ENCODE data around the gene POLH.

- TF ChIP-seq, protein P1, sequence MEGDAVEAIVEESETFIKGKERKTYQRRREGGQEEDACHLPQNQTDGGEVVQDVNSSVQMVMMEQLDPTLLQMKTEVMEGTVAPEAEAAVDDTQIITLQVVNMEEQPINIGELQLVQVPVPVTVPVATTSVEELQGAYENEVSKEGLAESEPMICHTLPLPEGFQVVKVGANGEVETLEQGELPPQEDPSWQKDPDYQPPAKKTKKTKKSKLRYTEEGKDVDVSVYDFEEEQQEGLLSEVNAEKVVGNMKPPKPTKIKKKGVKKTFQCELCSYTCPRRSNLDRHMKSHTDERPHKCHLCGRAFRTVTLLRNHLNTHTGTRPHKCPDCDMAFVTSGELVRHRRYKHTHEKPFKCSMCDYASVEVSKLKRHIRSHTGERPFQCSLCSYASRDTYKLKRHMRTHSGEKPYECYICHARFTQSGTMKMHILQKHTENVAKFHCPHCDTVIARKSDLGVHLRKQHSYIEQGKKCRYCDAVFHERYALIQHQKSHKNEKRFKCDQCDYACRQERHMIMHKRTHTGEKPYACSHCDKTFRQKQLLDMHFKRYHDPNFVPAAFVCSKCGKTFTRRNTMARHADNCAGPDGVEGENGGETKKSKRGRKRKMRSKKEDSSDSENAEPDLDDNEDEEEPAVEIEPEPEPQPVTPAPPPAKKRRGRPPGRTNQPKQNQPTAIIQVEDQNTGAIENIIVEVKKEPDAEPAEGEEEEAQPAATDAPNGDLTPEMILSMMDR (IDR thresholded peaks at IDR 0.05; ENCODE audit: extremely low read depth in 1 of 2, insufficient read depth in 1 of 2, low read depth in 1 of 2, low read length in 2 of 2): no peak
- TF ChIP-seq POLR2A (IDR thresholded peaks at IDR 0.05; ENCODE audit: low read depth, low read length) (no peak), EZH2 (IDR thresholded peaks at IDR 0.05; ENCODE audit: borderline replicate concordance, low read depth, low read length, severe bottlenecking) (no peak), POLR2AphosphoS5 (IDR thresholded peaks at IDR 0.05; ENCODE audit: insufficient read depth, low read depth, low read length) (no peak), FOS (IDR thresholded peaks at IDR 0.05; ENCODE audit: borderline replicate concordance, insufficient read depth, low read length) (no peak), GATA2 (IDR thresholded peaks at IDR 0.05; ENCODE audit: insufficient read depth, insufficient read length, low read depth, low read length) (no peak), JUN (IDR thresholded peaks at IDR 0.05; ENCODE audit: borderline replicate concordance, insufficient read depth, insufficient read length, low read depth) (no peak)
- TF ChIP-seq, protein P2, sequence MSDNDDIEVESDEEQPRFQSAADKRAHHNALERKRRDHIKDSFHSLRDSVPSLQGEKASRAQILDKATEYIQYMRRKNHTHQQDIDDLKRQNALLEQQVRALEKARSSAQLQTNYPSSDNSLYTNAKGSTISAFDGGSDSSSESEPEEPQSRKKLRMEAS (IDR thresholded peaks at IDR 0.05; ENCODE audit: insufficient read depth, insufficient read length): no peak
Observed at GRCh38 chr6:43610431-43610830, 34.4 kb downstream of the POLH start.
